NCI-H2081 (cell line): ENCODE data around the gene PLEKHA8.

Experiments used
- DNase-seq, 2 experiments: peaks; one replicate each; lab custom pipeline; 2025; lab: John Stamatoyannopoulos, UW

PLEKHA8 gene

DNA sequence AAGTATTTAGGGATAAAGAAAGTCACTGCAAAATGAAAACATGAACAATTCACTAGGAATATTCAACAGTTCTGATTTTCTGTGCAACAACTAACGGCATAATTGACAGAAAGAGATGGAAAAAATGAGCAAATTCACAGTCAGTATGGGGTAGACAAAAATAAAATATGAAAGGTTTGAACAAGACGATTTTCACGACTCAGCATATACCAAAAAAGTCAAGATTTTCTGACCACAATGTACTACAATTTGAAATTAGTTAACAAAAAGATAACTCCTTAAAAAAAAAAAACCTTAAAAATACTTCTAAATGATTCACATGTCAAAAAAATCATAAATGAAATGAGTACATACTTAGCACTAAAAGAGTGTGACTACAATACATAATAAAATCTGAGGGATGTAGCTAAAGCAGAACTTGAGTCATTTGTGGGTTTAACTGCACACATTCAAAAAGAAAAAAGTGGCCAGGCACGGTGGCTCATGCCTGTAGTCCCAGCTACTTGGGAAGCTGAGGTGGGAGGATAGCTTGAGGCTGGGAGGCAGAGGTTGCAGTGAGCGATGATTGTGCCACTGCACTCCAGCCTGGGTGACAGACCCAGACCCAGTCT is 84.0 kb downstream of the PLEKHA8 start:
- DNase-seq: no peak

- DNase-seq: no peak
These were observed 84.9 kb downstream of the PLEKHA8 start for GRCh38 chr7:30113144-30113543.

DNA sequence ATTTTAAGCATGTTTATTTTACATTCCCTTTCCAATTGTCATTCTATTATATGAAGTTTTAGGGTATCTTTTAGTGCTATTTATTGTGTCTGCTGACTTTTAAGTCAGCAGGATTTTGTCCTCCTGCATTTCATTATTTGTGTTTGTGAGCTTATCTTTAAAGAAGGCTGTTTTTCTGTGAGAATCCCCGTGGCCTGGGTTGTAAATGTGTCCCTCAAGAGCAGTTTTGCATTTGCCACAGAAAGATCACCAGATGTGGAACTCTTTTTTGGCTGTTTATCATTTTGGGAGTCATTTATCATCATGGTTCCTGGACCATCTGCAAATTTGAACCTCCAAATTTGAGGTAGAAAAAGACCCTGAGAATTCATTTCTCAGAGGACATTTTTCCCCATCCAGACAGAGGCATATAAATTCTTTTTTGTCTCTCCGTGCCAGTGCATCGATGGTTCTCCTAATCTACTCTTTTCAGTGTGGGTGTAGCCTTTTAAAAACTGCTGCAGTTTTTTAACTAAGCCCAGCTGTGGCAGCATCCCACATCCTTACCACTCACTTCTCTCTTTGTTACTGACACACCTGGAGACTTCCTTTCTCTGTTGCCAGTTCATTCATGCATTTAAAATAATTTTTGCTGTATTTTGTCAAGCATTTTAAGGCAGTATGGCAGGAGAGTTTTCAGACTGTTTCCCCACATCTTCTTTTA is 86.5 kb downstream of the PLEKHA8 start:
- no peak for DNase-seq

- DNase-seq: no peak
These were observed 87.6 kb downstream of the PLEKHA8 start for GRCh38 chr7:30115709-30116297.

DNA sequence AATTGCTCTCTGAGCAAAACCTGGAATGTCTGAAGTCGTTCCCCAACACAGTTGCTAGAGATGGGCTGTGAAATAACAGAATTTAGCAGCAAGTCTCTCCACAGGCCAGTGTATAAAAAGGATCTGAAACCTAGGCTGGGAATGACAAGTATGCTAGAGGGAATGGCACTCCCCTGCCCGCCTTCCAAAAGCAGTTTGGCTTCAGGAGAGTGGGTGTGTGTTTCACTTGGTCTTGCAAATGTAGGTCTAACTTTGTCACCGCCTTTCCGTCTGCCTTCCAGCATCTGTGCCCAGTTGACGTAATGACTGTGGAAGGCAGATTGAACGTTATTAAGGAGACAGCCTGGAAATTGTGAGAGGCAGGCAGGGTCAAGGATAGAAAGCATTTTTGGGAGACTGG is 88.6 kb downstream of the PLEKHA8 start:
- no peak for DNase-seq

DNA sequence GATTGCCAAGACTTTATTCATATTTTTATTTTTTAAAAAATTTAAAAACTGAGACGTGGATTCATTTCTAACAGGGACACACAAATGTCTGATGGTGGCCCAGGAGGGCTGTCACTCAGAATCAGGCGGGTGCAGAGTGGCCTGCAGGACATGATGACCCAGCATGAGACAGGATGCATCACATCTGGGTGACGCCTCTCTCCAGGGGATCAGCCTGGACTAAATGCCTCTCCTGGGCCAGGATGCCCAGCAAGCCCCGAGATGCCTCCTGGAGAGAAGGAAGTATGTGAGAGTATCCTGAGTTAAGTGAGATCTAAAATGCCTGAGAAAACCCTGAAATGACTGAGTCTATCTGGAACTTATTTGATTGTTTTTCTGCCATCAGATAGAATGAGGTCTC is 89.7 kb downstream of the PLEKHA8 start:
- no peak for DNase-seq

GRCh38 chr7:30119890-30120577 is 91.8 kb downstream of the PLEKHA8 start:
- DNase-seq: no peak

- DNase-seq: no peak
These were observed 105.8 kb downstream of the PLEKHA8 start for GRCh38 chr7:30133736-30134610.

DNA sequence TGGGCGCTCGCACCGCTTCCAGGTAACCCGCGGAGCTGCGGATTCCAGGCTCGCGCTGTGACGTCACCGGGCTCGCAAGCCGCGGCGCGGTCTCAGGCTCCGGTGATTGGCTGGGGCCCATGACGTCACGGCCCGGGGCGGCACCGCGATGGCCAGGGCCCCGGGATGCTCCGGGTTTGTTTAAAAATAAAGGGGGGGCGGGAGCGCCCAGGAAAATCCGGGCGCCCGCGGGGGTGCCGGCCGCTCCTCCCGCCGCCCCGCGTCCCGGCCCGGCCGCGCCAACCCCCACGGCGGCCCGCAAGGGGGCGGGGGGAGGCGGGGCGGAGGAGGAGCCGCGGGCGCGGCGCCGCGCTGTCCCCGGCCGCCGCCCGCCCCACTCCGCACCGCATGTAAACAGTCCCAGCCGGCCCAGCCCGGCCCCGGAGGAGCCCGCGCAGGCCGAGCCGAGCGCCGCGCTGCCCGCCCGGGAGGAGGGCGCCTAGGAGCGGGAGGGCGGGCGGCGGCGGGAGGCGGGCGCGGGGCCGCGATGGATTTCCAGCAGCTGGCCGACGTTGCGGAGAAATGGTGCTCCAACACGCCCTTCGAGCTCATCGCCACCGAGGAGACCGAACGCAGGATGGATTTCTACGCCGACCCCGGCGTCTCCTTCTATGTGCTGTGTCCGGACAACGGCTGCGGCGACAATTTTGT is 106.5 kb downstream of the PLEKHA8 start, which contains the start of gene MTURN:
Gene MTURN (plus strand): TSS at position 376 of the 690 bp plus-strand sequence. CDS start 151 bp downstream, at position 527.
- peak; percentile 96 for DNase-seq

DNA sequence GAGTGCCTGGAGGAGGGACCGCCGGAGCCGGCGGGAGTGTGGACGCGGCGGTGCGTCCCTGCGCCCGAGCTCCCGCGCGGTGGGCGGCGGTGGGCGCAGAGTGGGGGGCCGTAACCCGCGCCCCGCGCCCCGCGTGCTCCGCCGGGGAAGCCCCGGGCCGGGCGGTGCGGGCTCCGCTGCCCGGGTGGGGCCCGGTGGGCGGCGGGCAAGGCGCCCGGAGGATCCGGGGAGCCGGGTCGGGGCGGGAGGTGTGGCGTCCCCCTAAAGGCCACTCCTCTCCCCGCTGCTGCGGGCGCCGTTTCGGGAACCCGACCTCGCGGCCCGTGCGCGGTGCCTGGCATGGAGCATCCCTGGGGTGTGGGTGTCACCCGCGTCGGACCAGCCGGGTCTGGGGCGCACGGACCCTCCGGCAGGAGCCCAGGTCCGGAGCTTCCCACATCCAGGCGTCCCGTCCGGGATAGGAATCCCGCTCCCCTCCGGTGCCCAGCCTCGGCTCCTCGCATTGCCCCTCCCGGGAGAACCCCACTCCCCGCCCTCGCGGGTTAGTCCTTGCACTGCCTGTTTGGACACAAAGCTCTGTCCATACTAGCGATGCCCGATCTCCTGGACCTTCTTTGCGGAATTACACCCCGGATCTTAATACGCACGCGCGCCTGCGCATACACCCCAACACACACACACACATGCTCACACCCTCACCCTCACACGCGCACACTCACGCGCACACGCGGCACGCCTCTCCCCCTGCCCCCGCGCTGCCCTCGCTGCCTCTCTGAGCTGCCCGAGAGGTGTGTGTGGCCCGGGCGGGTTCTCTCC is 107.3 kb downstream of the PLEKHA8 start:
- DNase-seq: peak; percentile 56 to 75

GRCh38 chr7:30136117-30136731 is 108.0 kb downstream of the PLEKHA8 start:
- DNase-seq: peak; percentile 29 to 57

DNA sequence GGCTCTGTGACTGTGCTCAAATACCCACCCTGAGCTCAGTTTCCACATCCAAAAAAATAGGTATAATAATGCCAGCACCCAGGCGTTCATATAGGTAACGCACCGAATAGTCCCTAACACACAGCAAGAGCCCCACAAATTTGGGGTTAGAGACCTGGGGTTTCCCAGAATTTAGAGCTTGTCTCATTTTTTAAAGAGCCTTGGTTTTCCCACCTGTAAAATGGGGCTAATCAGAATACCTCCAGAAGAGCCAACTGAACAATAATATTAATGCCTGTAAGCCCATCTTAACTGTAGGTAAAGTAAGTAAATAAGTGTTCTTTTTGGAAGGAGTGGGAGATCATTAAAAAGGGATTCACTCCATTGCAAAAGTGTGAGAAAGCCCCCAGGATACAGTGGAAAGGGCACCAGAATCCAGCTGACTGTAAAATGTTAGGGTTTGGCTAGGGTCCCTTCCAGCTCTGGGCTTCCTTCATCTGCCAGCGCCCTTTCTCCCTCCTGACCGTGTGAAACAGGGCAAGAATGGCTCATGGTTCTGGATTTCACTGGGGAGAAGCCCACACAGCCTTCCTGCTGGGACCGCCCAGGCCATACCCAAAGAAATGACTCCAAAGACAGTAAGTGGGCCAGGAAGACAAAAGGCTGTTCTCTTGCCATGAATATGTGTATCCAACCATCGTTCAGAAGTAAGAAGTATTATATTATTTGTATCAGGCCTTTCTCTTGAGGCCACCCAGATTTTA is 108.7 kb downstream of the PLEKHA8 start:
- no peak for DNase-seq

GRCh38 chr7:30139836-30140384 is 111.7 kb downstream of the PLEKHA8 start:
- peak in 1 of 2 experiments; percentile 31 for DNase-seq

GRCh38 chr7:30140456-30140855 is 112.2 kb downstream of the PLEKHA8 start:
- DNase-seq: no peak

DNA sequence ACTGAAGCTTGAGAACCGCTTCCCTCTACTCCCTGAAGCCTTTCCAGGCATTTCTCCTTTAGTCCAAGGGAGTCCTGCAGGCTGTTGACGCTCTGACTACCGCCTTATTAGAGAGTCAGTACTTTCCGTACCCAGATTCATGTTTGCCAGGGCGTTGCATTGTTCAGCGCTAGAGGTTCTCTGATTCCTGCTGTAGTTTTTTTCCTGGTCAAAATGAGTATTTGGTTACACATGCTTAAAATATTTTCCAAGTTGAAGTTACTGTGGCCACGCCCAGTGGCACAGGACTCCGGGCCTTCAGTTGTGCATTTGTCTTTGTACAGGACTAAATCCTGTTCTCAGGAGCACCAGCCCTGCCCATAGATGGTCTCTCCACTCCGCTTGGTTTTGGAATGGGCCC is 114.5 kb downstream of the PLEKHA8 start:
- peak; percentile 26 to 77 for DNase-seq

DNA sequence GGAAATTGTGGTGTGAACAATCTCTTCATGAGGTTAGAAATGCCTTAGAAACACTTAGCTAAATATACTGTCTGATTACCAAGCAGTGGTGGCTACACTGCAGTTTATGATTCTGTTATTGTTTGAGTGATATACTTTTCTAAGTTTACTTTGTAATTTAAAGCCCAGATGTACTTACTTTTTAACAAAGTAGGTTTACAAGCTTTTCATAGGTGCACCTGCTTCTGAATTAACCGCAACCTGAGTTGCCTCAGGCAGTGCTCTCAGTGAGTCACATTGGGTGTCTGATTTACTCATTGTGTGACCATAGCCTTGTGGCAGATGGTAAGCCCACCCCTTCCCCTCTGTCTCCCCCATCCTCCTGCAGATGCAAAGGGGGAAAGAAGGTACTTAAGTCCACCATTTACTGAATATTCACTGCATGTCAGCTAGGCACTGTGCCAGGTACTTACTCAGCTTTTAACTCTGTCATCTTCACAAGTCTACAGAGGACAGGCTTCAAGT is 115.6 kb downstream of the PLEKHA8 start:
- peak; percentile 96 to 100 for DNase-seq

GRCh38 chr7:30144657-30145306 is 116.6 kb downstream of the PLEKHA8 start:
- DNase-seq: peak in 1 of 2 experiments; percentile 24

GRCh38 chr7:30145426-30145970 is 117.3 kb downstream of the PLEKHA8 start:
- no peak for DNase-seq
